DND-41 (cell line): ENCODE measurements around the gene CAGE1.

Experiments used
- EZH2 ChIP-seq: IDR thresholded peaks from 3 replicates; pipeline ENCODE4 v1.6.1; 2012; ENCODE audit warnings: borderline replicate concordance, low read depth, mild to moderate bottlenecking, moderate library complexity, low read length, inconsistent platforms; ENCODE audit not compliant: severe bottlenecking
- TF ChIP-seq, protein P1 (sequence below): IDR thresholded peaks from 2 replicates; pipeline ENCODE4 v1.5.1; 2012; ENCODE audit warnings: borderline replicate concordance, low read length, moderate library complexity, mild to moderate bottlenecking; ENCODE audit not compliant: poor library complexity, severe bottlenecking; ENCODE audit errors: extremely low read depth

DNA sequence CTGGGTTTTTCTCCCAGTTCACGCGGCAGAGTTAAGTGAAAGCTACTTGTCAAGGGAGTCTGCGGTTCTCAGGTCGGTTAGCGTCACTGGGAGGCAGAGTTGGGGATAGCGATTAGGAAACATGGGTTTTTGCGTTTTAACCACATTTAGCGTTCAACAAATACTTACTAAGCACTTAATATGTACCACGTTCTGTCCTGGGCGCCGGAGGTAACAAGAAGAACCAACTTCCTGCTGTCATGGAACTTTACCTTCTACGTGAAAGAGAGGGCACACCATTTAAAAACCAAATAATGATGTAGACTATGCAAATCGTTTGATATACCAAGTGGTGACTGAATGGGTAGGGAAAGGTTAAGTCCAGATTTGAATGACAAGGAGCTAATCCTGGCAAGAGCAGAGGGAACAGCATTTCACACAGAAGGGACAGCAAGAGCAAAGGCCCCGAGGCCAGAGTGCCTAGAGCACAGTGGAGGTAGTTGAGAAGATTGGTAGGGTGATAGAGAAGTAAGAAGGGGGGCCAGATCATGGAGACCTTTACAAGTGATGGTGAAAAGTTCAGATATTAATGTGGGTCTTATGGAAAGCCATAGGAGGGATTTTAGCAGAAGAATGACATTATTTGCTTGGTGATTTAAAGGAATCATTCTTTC is 810 bp upstream of the CAGE1 start:
- TF ChIP-seq EZH2 = no peak
- TF ChIP-seq, protein P1, sequence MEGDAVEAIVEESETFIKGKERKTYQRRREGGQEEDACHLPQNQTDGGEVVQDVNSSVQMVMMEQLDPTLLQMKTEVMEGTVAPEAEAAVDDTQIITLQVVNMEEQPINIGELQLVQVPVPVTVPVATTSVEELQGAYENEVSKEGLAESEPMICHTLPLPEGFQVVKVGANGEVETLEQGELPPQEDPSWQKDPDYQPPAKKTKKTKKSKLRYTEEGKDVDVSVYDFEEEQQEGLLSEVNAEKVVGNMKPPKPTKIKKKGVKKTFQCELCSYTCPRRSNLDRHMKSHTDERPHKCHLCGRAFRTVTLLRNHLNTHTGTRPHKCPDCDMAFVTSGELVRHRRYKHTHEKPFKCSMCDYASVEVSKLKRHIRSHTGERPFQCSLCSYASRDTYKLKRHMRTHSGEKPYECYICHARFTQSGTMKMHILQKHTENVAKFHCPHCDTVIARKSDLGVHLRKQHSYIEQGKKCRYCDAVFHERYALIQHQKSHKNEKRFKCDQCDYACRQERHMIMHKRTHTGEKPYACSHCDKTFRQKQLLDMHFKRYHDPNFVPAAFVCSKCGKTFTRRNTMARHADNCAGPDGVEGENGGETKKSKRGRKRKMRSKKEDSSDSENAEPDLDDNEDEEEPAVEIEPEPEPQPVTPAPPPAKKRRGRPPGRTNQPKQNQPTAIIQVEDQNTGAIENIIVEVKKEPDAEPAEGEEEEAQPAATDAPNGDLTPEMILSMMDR = peak; percentile 54
